Cardiac muscle cell (in vitro differentiated cells and primary cell): Measurements from ENCODE around the gene ATP9B. TPM values are rescaled to one million over a fixed set of nuclear protein-coding genes. Genes with fewer than 3 reads are reported as not detected.

Experiments
- DNase-seq, 2 donors: peaks; one replicate each; pipeline versions ENCODE4 v3.0.0 to v3.0.0-alpha.2; 2010 to 2017; ENCODE audit warnings: low read depth in 1 of 2, low spot score in 1 of 2
- H3K27ac ChIP-seq: fragments of 200-600 bp; sonication (generic); 2 replicates; pipeline ENCODE4 v1.5.1; 2016
- H3K27me3 ChIP-seq: fragments of 200-600 bp; sonication (generic); 2 replicates; pipeline ENCODE4 v1.6.0; 2016; ENCODE audit warnings: control low read depth
- H3K36me3 ChIP-seq: fragments of 200-600 bp; sonication (generic); 2 replicates; pipeline ENCODE4 v1.5.1; 2016; ENCODE audit warnings: control low read depth
- H3K4me1 ChIP-seq: fragments of 200-600 bp; sonication (generic); 2 replicates; pipeline ENCODE4 v1.8.1; 2017; ENCODE audit warnings: low read depth, mild to moderate bottlenecking, mixed run types
- H3K4me3 ChIP-seq: fragments of 200-600 bp; sonication (generic); 2 replicates; pipeline ENCODE4 v1.5.1; 2016; ENCODE audit warnings: mild to moderate bottlenecking
- H3K9me3 ChIP-seq: fragments of 200-600 bp; sonication (generic); 2 replicates; pipeline ENCODE4 v1.5.1; 2017; ENCODE audit warnings: low read depth, mild to moderate bottlenecking, control low read depth
- polyA plus RNA-seq: library from polyadenylated mRNA; unstranded; fragments of >200 nt; fragmentation: Nextera tagmentation; extraction: Ambion mirVana; gene quantifications from 2 replicates; pipeline ENCODE4 v1.2.1, GENCODE V29; 2016
- total RNA-seq: library from RNA; depleted of rRNA; stranded (reverse); fragments of >200 nt; gene quantifications from 2 replicates; pipeline ENCODE4 v1.2.3, GENCODE V29; 2016
- TF ChIP-seq, protein P1 (sequence below): IDR thresholded peaks from 2 replicates; pipeline ENCODE4 v1.5.1; 2012; ENCODE audit warnings: low read depth, mild to moderate bottlenecking, low read length

ATP9B gene
- total and polyA plus RNA-seq, 2 experiments from 2014 or later: 14.1 to 14.2 TPM

DNA sequence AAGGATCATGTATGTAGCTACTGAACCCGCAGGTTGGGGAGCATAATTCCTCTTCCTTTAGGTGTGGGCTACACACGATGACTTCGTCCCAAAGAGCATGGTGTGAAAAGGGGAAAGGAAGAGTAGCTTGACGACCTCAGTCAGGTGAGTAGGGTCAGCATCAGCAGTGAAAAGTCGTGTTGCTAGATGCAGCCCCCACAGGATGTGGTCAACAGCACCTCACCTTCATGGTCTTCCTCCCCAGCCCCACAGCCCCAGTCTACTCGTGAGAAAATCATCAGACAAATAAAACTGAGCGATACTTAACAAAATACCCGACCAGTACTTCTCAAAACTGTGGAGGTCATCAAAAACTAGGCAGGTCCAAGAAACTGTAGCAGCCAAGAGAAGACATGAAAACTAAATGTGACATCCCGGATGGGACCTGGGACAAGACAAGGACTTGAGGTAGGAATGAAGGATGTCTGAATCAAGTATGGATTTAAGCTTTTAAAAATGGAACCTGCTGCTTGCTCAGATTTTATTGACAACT lies 249.0 kb downstream of the ATP9B start:
- Histone ChIP-seq H3K4me3 (no peak overlapping the region), H3K27ac (no peak overlapping the region), H3K9me3 (no peaks in the 10 kb centered on the region), H3K27me3 (no peaks in the 10 kb centered on the region), H3K4me1 (no peaks in the 10 kb centered on the region), H3K36me3 (no peaks in the 10 kb centered on the region)
- TF ChIP-seq, protein P1, sequence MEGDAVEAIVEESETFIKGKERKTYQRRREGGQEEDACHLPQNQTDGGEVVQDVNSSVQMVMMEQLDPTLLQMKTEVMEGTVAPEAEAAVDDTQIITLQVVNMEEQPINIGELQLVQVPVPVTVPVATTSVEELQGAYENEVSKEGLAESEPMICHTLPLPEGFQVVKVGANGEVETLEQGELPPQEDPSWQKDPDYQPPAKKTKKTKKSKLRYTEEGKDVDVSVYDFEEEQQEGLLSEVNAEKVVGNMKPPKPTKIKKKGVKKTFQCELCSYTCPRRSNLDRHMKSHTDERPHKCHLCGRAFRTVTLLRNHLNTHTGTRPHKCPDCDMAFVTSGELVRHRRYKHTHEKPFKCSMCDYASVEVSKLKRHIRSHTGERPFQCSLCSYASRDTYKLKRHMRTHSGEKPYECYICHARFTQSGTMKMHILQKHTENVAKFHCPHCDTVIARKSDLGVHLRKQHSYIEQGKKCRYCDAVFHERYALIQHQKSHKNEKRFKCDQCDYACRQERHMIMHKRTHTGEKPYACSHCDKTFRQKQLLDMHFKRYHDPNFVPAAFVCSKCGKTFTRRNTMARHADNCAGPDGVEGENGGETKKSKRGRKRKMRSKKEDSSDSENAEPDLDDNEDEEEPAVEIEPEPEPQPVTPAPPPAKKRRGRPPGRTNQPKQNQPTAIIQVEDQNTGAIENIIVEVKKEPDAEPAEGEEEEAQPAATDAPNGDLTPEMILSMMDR: no peak
- no peak for DNase-seq

- Histone ChIP-seq H3K27me3 (no peaks in the 10 kb centered on the region), H3K9me3 (no peaks in the 10 kb centered on the region), H3K4me1 (no peaks in the 10 kb centered on the region), H3K36me3 (no peaks in the 10 kb centered on the region), H3K27ac (no peak overlapping the region), H3K4me3 (no peak overlapping the region)
- TF ChIP-seq, protein P1: no peak
- no peak for DNase-seq
Observed at GRCh38 chr18:79320216-79320850, 251.1 kb downstream of the ATP9B start.

GRCh38 chr18:79321625-79322405 lies 252.6 kb downstream of the ATP9B start:
- TF ChIP-seq, protein P1: no peak
- no peaks in the 10 kb centered on the region for H3K27me3 ChIP-seq
- H3K4me3 ChIP-seq: no peak overlapping the region
- H3K4me1 ChIP-seq: no peaks in the 10 kb centered on the region
- no peak for DNase-seq
- no peaks in the 10 kb centered on the region for H3K9me3 ChIP-seq
- H3K36me3 ChIP-seq: no peaks in the 10 kb centered on the region
- no peak overlapping the region for H3K27ac ChIP-seq

DNA sequence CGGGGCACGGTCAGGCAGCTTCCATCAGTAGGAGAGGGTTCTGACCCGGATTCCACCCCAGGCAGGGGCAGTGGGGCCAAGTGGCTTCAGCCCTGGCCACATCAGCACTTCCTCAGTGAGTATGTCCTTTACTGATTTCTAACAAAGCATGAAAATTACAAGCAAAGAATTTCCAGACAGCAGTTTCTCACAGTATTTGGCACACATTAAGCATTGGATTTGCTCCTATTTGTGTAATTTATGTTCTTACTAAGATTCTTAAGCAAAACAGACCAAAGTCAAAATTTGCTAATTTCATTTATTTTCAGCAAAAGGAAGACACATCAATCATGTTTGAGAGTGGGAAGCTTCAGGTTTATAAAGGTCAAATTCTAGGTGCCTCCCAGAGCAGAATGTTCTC lies 253.2 kb downstream of the ATP9B start:
- no peaks in the 10 kb centered on the region for H3K36me3 ChIP-seq
- H3K4me1 ChIP-seq: no peaks in the 10 kb centered on the region
- H3K27ac ChIP-seq: no peak overlapping the region
- no peak for DNase-seq
- no peak overlapping the region for H3K4me3 ChIP-seq
- H3K27me3 ChIP-seq: no peaks in the 10 kb centered on the region
- TF ChIP-seq, protein P1: no peak
- H3K9me3 ChIP-seq: no peaks in the 10 kb centered on the region

- H3K27ac ChIP-seq: no peak overlapping the region
- H3K4me1 ChIP-seq: no peaks in the 10 kb centered on the region
- H3K27me3 ChIP-seq: no peaks in the 10 kb centered on the region
- no peaks in the 10 kb centered on the region for H3K9me3 ChIP-seq
- no peak overlapping the region for H3K4me3 ChIP-seq
- no peaks in the 10 kb centered on the region for H3K36me3 ChIP-seq
- TF ChIP-seq, protein P1: no peak
- DNase-seq: no peak
Observed at GRCh38 chr18:79323471-79323870, 254.3 kb downstream of the ATP9B start.
